HepG2 (cell line): ENCODE results near the gene NKAIN2. TPM values are rescaled to one million over a fixed set of nuclear protein-coding genes. Genes with fewer than 3 reads are reported as not detected.

Experiments
- ATAC-seq: fragments of 200-7000 bp; cut with Tn5 transposase; 3 replicates; pipeline ENCODE4 v1.9.1; 2020; ENCODE audit warnings: mild to moderate bottlenecking, moderate library complexity
- BruUV-seq: library from RNA; stranded (reverse); fragments of 400-500 nt; replicated peaks from 2 replicates; lab custom pipeline; 2021; lab: Mats Ljungman, UMichigan
- CTCF ChIA-PET: fragments of 300-600 bp; formaldehyde crosslinking; extraction: SDS; loops from one replicate; lab custom pipeline; 2021; ENCODE audit warnings: low total read pairs, inconsistent platforms, low intra/inter-chr PET ratio; lab: Yijun Ruan, JAX
- POLR2A ChIA-PET: fragments of 350-600 bp; sonication (Branson Sonifier 250); formaldehyde crosslinking; loops from one replicate; lab custom pipeline; 2020; ENCODE audit warnings: antibody characterized with exemption, inconsistent platforms; lab: Yijun Ruan, JAX
- DNase-seq: peaks from one replicate; pipeline ENCODE4 v3.0.0-alpha.2; 2015; ENCODE audit warnings: low spot score
- FAIRE-seq: peaks from 3 replicates; lab custom pipeline; 2011; peaks lifted over from hg19 to GRCh38; lab: Jason Lieb, UNC
- H2AFZ ChIP-seq: one replicate; pipeline ENCODE4 v1.6.1; 2011; ENCODE audit warnings: low read length, inconsistent platforms
- H3K27ac ChIP-seq: fragments of 300-600 bp; 3 replicates; pipeline ENCODE4 v1.8.0; 2011; ENCODE audit warnings: mixed run types, mild to moderate bottlenecking, mixed read lengths, low read length, inconsistent platforms; ENCODE audit not compliant: insufficient read depth; ENCODE audit errors: extremely low read length
- H3K27me3 ChIP-seq, 2 experiments: fragments of 200-600 bp in 1 of 2; 2 replicates in 1 of 2; 3 replicates in 1 of 2; pipeline versions ENCODE4 v1.6.0 to v1.8.0; 2011; ENCODE audit warnings: low read length in 2 of 2, mild to moderate bottlenecking in 2 of 2, moderate library complexity in 2 of 2, inconsistent platforms in 1 of 2; ENCODE audit not compliant: insufficient read depth in 2 of 2, control insufficient read depth in 1 of 2
- H3K36me3 ChIP-seq, 2 experiments: fragments of 200-600 bp in 1 of 2; replicated peaks in 1 of 2; 2 replicates in 1 of 2; 3 replicates in 1 of 2; pipeline versions ENCODE4 v1.5.1 to v1.8.0; 2011; ENCODE audit warnings: low read length in 2 of 2, inconsistent platforms in 1 of 2; ENCODE audit not compliant: insufficient read depth in 2 of 2, control insufficient read depth in 1 of 2
- H3K4me1 ChIP-seq: 2 replicates; pipeline ENCODE4 v1.5.1; 2012; ENCODE audit warnings: low read length, inconsistent platforms; ENCODE audit not compliant: insufficient read depth
- H3K4me2 ChIP-seq: 2 replicates; pipeline ENCODE4 v1.6.0; 2011; ENCODE audit warnings: low read depth, low read length, inconsistent platforms
- H3K4me3 ChIP-seq, 3 experiments: fragments of 200-600 bp in 1 of 3; sonication (generic), shearing (Covaris generic) in 1 of 3; replicated peaks in 1 of 3; 2 replicates each; pipeline ENCODE4 v1.5.1; 2011 to 2016; ENCODE audit warnings: low read length in 3 of 3, inconsistent platforms in 2 of 3, low read depth in 2 of 3, mild to moderate bottlenecking in 2 of 3, control low read depth in 1 of 3, mixed read lengths in 1 of 3; ENCODE audit not compliant: insufficient read depth in 1 of 3
- H3K79me2 ChIP-seq: one replicate; pipeline ENCODE4 v1.6.1; 2011; ENCODE audit warnings: low read length, inconsistent platforms; ENCODE audit not compliant: insufficient read depth
- H3K9ac ChIP-seq: 2 replicates; pipeline ENCODE4 v1.6.0; 2011; ENCODE audit warnings: mild to moderate bottlenecking, low read depth, low read length, inconsistent platforms; ENCODE audit not compliant: insufficient read depth
- H3K9me3 ChIP-seq: 2 replicates; pipeline ENCODE4 v1.5.1; 2012; ENCODE audit warnings: mild to moderate bottlenecking, low read length
- H4K20me1 ChIP-seq: 2 replicates; pipeline ENCODE4 v1.6.0; 2011; ENCODE audit warnings: inconsistent platforms, mild to moderate bottlenecking, low read length, moderate library complexity; ENCODE audit not compliant: insufficient read depth
- ZNF567 ChIP-seq: sonication (generic); formaldehyde crosslinking; IDR thresholded peaks from 2 replicates; pipeline ENCODE4 v1.8.1; 2023; ENCODE audit warnings: mild to moderate bottlenecking, missing genetic modification reagents, borderline replicate concordance
- WGBS: methylation state at CpG from one replicate; pipeline ENCODE4 v1.1.6; 2017; ENCODE audit warnings: low lambda C conversion rate; 5-methylcytosine and 5-hydroxymethylcytosine counted together
- in situ Hi-C: cut with HindIII; loops from 2 replicates; pipeline ENCODE4 v1.10.0; 2017; ENCODE audit warnings: low pct_unique_long_range_greater_than_20kb; ENCODE audit not compliant: extremely low pct_ligation_motif_present
- intact Hi-C: fragments of 100-400 bp; cut with micrococcal nuclease; formaldehyde crosslinking; loops from one replicate; pipeline ENCODE4 v1.10.0; 2022; ENCODE audit not compliant: unreplicated experiment
- polyA plus RNA-seq, 8 experiments: library from polyadenylated mRNA; depleted of rRNA in 3 of 8; stranded (reverse) in 7 of 8; unstranded in 1 of 8; fragments of >200 nt; fragmentation: Illumina TruSeq in 4 of 8; extraction: Trizol in 4 of 8; gene quantifications; 2 replicates each; pipeline versions ENCODE4 v1.2.1 to v1.2.3, GENCODE V29; 2011 to 2016; ENCODE audit warnings: low read depth in 4 of 8, missing spikeins in 1 of 8, mixed read lengths in 1 of 8; ENCODE audit not compliant: insufficient read depth in 1 of 8
- total RNA-seq, 5 experiments: library from RNA; depleted of rRNA; stranded (reverse); fragments of >200 nt; fragmentation: Illumina TruSeq; extraction: Trizol; gene quantifications; 2 replicates each; pipeline ENCODE4 v1.2.3, GENCODE V29; 2016; ENCODE audit warnings: low read depth in 1 of 5
- TF ChIP-seq, protein P1 (sequence below), 2 experiments: IDR thresholded peaks; 2 replicates each; pipeline ENCODE4 v1.6.1; 2011 to 2012; ENCODE audit warnings: low read length in 2 of 2, borderline replicate concordance in 1 of 2, low read depth in 1 of 2, mild to moderate bottlenecking in 1 of 2, moderate library complexity in 1 of 2
- TF ChIP-seq, protein P2 (sequence below): IDR thresholded peaks from 2 replicates; pipeline ENCODE4 v1.6.1; 2018; ENCODE audit warnings: missing genetic modification reagents, mild to moderate bottlenecking, missing compliant biosample characterization

The NKAIN2 gene
- total and polyA plus RNA-seq, 2 of the 13 experiments (the other 11 are each of a cell fraction or from before 2014, with no cell fraction given) = not detected

DNA sequence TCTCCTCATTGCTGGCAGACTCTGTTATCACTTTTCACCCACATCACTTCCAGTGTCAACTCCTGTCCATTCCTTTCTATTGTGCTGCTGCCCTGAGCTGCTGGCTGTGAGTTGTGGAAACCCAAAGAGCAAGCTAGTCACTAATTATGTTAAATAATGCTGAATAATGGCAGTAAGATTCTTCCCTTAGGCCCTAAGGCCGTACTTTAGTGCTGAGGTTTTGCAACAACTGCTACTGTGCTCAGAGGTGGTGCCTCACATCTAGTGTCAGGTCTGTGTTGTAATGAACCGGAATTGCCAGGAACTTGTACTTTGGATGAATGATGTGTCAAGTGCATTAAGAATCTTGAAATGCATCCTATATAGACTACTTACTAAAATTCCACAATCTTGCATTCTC, 786.3 kb downstream of the NKAIN2 start:
- H3K4me2 ChIP-seq = no peak overlapping the region
- DNase-seq (no peak), ATAC-seq (no peak), FAIRE-seq (no peak)
- in situ Hi-C loops (no loop called here), intact Hi-C loops (no loop called here)
- no peak overlapping the region for H3K27ac ChIP-seq
- no peak overlapping the region for H2AFZ ChIP-seq
- no peak for TF ChIP-seq ZNF567 (CRISPR knock-in tag)
- TF ChIP-seq, protein P1, sequence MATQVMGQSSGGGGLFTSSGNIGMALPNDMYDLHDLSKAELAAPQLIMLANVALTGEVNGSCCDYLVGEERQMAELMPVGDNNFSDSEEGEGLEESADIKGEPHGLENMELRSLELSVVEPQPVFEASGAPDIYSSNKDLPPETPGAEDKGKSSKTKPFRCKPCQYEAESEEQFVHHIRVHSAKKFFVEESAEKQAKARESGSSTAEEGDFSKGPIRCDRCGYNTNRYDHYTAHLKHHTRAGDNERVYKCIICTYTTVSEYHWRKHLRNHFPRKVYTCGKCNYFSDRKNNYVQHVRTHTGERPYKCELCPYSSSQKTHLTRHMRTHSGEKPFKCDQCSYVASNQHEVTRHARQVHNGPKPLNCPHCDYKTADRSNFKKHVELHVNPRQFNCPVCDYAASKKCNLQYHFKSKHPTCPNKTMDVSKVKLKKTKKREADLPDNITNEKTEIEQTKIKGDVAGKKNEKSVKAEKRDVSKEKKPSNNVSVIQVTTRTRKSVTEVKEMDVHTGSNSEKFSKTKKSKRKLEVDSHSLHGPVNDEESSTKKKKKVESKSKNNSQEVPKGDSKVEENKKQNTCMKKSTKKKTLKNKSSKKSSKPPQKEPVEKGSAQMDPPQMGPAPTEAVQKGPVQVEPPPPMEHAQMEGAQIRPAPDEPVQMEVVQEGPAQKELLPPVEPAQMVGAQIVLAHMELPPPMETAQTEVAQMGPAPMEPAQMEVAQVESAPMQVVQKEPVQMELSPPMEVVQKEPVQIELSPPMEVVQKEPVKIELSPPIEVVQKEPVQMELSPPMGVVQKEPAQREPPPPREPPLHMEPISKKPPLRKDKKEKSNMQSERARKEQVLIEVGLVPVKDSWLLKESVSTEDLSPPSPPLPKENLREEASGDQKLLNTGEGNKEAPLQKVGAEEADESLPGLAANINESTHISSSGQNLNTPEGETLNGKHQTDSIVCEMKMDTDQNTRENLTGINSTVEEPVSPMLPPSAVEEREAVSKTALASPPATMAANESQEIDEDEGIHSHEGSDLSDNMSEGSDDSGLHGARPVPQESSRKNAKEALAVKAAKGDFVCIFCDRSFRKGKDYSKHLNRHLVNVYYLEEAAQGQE (IDR thresholded peaks at IDR 0.05; ENCODE audit: borderline replicate concordance in 1 of 2, low read depth in 1 of 2, low read length in 2 of 2) = no peak
- TF ChIP-seq, protein P2, sequence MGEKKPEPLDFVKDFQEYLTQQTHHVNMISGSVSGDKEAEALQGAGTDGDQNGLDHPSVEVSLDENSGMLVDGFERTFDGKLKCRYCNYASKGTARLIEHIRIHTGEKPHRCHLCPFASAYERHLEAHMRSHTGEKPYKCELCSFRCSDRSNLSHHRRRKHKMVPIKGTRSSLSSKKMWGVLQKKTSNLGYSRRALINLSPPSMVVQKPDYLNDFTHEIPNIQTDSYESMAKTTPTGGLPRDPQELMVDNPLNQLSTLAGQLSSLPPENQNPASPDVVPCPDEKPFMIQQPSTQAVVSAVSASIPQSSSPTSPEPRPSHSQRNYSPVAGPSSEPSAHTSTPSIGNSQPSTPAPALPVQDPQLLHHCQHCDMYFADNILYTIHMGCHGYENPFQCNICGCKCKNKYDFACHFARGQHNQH = no peak
- no peak overlapping the region for H3K9ac ChIP-seq
- no peaks in the 10 kb centered on the region for H3K9me3 ChIP-seq
- no peaks in the 10 kb centered on the region for H3K79me2 ChIP-seq
- H3K4me3 ChIP-seq = no peak overlapping the region
- whole genome bisulfite sequencing = 4% methylated on average over 2 of the region's 2 CpGs
- H3K36me3 ChIP-seq = no peaks in the 10 kb centered on the region
- H3K27me3 ChIP-seq = no peaks in the 10 kb centered on the region
- no TSS peak for BruUV-seq
- POLR2A ChIA-PET = no interaction called here
- CTCF ChIA-PET = no interaction called here
- no peaks in the 10 kb centered on the region for H4K20me1 ChIP-seq
- no peaks in the 10 kb centered on the region for H3K4me1 ChIP-seq
